ENCODE measurements around the gene TAX1BP3. TPM values are rescaled to one million over a fixed set of nuclear protein-coding genes. Genes with fewer than 3 reads are reported as not detected.

The TAX1BP3 gene
- total RNA-seq, 1 experiment from 2014 or later, result 50.0 TPM

GRCh38 chr17:3645310-3645709 lies 23.1 kb downstream of the TAX1BP3 start:
- Histone ChIP-seq H3K4me2 (ENCODE audit: low read length) (no peak overlapping the region), H3K36me3 (ENCODE audit: control insufficient read depth in 1 of 2, insufficient read depth in 2 of 2, low read length in 2 of 2) (no peaks in the 10 kb centered on the region; a peak in 1 of 4 replicates), H3K9me2 (ENCODE audit: insufficient read depth) (no peaks in the 10 kb centered on the region), H3K9me3 (ENCODE audit: control insufficient read depth in 1 of 2, insufficient read depth in 1 of 2, low read depth in 1 of 2, low read length in 2 of 2) (no peaks in the 10 kb centered on the region), H3K9ac (ENCODE audit: low read length) (no peak overlapping the region), H2AFZ (ENCODE audit: low read depth, low read length, poor library complexity, severe bottlenecking) (no peak overlapping the region), H3K4me1 (ENCODE audit: control insufficient read depth in 1 of 2, insufficient read depth in 2 of 2, low read length in 2 of 2) (no peaks in the 10 kb centered on the region), H3K4me3 (replicated peaks in 1 of 2; ENCODE audit: low read depth in 1 of 2, low read length in 2 of 2) (no peak overlapping the region), H3K79me2 (ENCODE audit: insufficient read depth, low read length) (no peaks in the 10 kb centered on the region), H3K27me3 (ENCODE audit: insufficient read depth, low read length) (no peaks in the 10 kb centered on the region), H3K27ac (ENCODE audit: low read depth, low read length) (no peak overlapping the region), H4K20me1 (ENCODE audit: insufficient read depth) (no peaks in the 10 kb centered on the region)
- no peak for TF ChIP-seq TCF7L2 (IDR thresholded peaks at IDR 0.05; ENCODE audit: borderline replicate concordance, extremely low read depth, insufficient read depth, insufficient read length)
- TF ChIP-seq ATF3 (IDR thresholded peaks at IDR 0.05), result no peak
- no peak for TF ChIP-seq ZNF274 (IDR thresholded peaks at IDR 0.05; ENCODE audit: low read depth, low read length)
- TF ChIP-seq POLR2A (IDR thresholded peaks at IDR 0.05; ENCODE audit: borderline replicate concordance, extremely low read depth, insufficient read depth, insufficient read length), result no peak
- no TSS peak for BruUV-seq (replicated peaks)
- intact Hi-C loops (cut with micrococcal nuclease), result loop anchor here (5.0 kb wide), 1 partner anchor 598 kb away; no protein-coding TSS in a partner anchor
- no peak for ATAC-seq
- DNase-seq (ENCODE audit: low read depth, low spot score), result no peak
- ChIA-PET RAD21 (ENCODE audit: low non-redundant PET in 1 of 2, low total read pairs in 2 of 2, uncharacterized antibody in 2 of 2, unreplicated experiment in 2 of 2) (no interaction called here), POLR2A (no interaction called here), CTCF (interaction anchor here (0.7 kb wide), 1 partner anchor 15 kb away, joined by 4 read pairs; no protein-coding TSS in a partner anchor)

GRCh38 chr17:3643889-3644349 lies 24.5 kb downstream of the TAX1BP3 start:
- H3K79me2 ChIP-seq (ENCODE audit: insufficient read depth, low read length), result no peaks in the 10 kb centered on the region
- H3K27me3 ChIP-seq (ENCODE audit: insufficient read depth, low read length), result no peaks in the 10 kb centered on the region
- ChIA-PET POLR2A (no interaction called here), RAD21 (ENCODE audit: low non-redundant PET in 1 of 2, low total read pairs in 2 of 2, uncharacterized antibody in 2 of 2, unreplicated experiment in 2 of 2) (no interaction called here), CTCF (interaction anchor here (1.1 kb wide), 1 partner anchor 107 kb away, joined by 3 read pairs; no protein-coding TSS in a partner anchor)
- H3K4me3 ChIP-seq (replicated peaks in 1 of 2; ENCODE audit: low read depth in 1 of 2, low read length in 2 of 2), result no peak overlapping the region
- H3K27ac ChIP-seq (ENCODE audit: low read depth, low read length), result no peak overlapping the region
- no peak overlapping the region for H2AFZ ChIP-seq (ENCODE audit: low read depth, low read length, poor library complexity, severe bottlenecking)
- H3K9me3 ChIP-seq (ENCODE audit: control insufficient read depth in 1 of 2, insufficient read depth in 1 of 2, low read depth in 1 of 2, low read length in 2 of 2), result no peaks in the 10 kb centered on the region
- no peaks in the 10 kb centered on the region for H3K9me2 ChIP-seq (ENCODE audit: insufficient read depth)
- BruUV-seq (replicated peaks), result no TSS peak
- no peaks in the 10 kb centered on the region for H4K20me1 ChIP-seq (ENCODE audit: insufficient read depth)
- H3K36me3 ChIP-seq (ENCODE audit: control insufficient read depth in 1 of 2, insufficient read depth in 2 of 2, low read length in 2 of 2), result no peaks in the 10 kb centered on the region; a peak in 1 of 4 replicates
- ATAC-seq (no peak), DNase-seq (ENCODE audit: low read depth, low spot score) (no peak)
- no peak overlapping the region for H3K9ac ChIP-seq (ENCODE audit: low read length)
- H3K4me2 ChIP-seq (ENCODE audit: low read length), result no peak overlapping the region
- intact Hi-C loops (cut with micrococcal nuclease), result no loop called here
- no peaks in the 10 kb centered on the region for H3K4me1 ChIP-seq (ENCODE audit: control insufficient read depth in 1 of 2, insufficient read depth in 2 of 2, low read length in 2 of 2)
- TF ChIP-seq MAX (IDR thresholded peaks at IDR 0.05), result no peak
- no peak for TF ChIP-seq ZNF274 (IDR thresholded peaks at IDR 0.05; ENCODE audit: low read depth, low read length)
- no peak for TF ChIP-seq CTCF (IDR thresholded peaks at IDR 0.05 in 2 of 3, conservative IDR thresholded peaks at IDR 0.05 in 1 of 3; ENCODE audit: borderline replicate concordance in 1 of 3, insufficient read depth in 1 of 3, low read depth in 2 of 3, low read length in 2 of 3)
- TF ChIP-seq YY1 (IDR thresholded peaks at IDR 0.05; ENCODE audit: extremely low read depth, insufficient replicate concordance, low read depth, low read length), result no peak
- no peak for TF ChIP-seq CBX3 (IDR thresholded peaks at IDR 0.05; ENCODE audit: low read depth)
- TF ChIP-seq FOSL1 (IDR thresholded peaks at IDR 0.05; ENCODE audit: low read depth), result no peak
- no peak for TF ChIP-seq SRF (IDR thresholded peaks at IDR 0.05; ENCODE audit: low read depth)
- no peak for TF ChIP-seq EZH2phosphoT487 (IDR thresholded peaks at IDR 0.05; ENCODE audit: borderline replicate concordance)
- no peak for TF ChIP-seq REST (IDR thresholded peaks at IDR 0.05; ENCODE audit: low read depth)
